Epithelial cell of esophagus (primary cell): ENCODE results near the gene SLBP.
"Not testable (repeated sequence)": the region's sequence is repeated elsewhere in the genome, so short reads cannot be mapped to it uniquely, and the experiment has no call there.

Experiments used
- DNase-seq: peaks from one replicate; pipeline ENCODE4 v3.0.0; 2010; ENCODE audit warnings: low read depth
- H3K4me3 ChIP-seq: 2 replicates; pipeline ENCODE4 v1.5.1; 2011; ENCODE audit warnings: mild to moderate bottlenecking, low read length, control low read depth
- CTCF ChIP-seq: IDR thresholded peaks from 2 replicates; pipeline ENCODE4 v1.5.1; 2011; ENCODE audit warnings: low read depth, mild to moderate bottlenecking, low read length, control low read depth, inconsistent platforms; ENCODE audit not compliant: insufficient read depth; ENCODE audit errors: missing control alignments

Gene SLBP

GRCh38 chr4:1706358-1706757 is 5.8 kb downstream of the SLBP start:
- TF ChIP-seq CTCF: no peak
- DNase-seq: no peak
- H3K4me3 ChIP-seq: no peak overlapping the region

GRCh38 chr4:1705732-1706131 is 6.4 kb downstream of the SLBP start:
- no peak for DNase-seq
- no peak overlapping the region for H3K4me3 ChIP-seq
- no peak for TF ChIP-seq CTCF

- no peak for DNase-seq
- no peak for TF ChIP-seq CTCF
- H3K4me3 ChIP-seq: no peak overlapping the region
Measured at GRCh38 chr4:1703867-1704266, 8.3 kb downstream of the SLBP start.

DNA sequence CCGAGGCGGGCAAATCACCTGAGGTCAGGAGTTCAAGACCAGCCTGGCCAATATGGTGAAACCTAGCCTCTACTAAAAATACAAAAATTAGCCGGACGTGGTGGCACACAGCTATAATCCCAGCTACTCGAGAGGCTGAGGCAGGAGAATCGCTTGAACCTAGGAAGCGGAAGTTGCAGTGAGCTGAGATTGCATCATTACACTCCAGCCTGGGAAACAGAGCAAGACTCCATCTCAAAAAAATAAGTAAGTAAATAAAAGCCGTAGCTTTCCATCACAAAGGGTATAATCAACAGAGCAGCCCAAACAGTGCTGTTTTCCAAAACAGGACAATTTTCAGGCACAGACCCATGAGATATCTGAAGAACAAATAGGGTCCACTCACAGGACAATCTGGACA is 10.4 kb downstream of the SLBP start:
- DNase-seq, H3K4me3 ChIP-seq: not testable (repeated sequence)

GRCh38 chr4:1695913-1696312 is 16.2 kb downstream of the SLBP start:
- no peak overlapping the region for H3K4me3 ChIP-seq
- DNase-seq: no peak
- TF ChIP-seq CTCF: no peak

GRCh38 chr4:1693131-1693896 is 18.8 kb downstream of the SLBP start:
- DNase-seq: peak; percentile 89
- H3K4me3 ChIP-seq: no peak overlapping the region
- TF ChIP-seq CTCF: peak; percentile 95

DNA sequence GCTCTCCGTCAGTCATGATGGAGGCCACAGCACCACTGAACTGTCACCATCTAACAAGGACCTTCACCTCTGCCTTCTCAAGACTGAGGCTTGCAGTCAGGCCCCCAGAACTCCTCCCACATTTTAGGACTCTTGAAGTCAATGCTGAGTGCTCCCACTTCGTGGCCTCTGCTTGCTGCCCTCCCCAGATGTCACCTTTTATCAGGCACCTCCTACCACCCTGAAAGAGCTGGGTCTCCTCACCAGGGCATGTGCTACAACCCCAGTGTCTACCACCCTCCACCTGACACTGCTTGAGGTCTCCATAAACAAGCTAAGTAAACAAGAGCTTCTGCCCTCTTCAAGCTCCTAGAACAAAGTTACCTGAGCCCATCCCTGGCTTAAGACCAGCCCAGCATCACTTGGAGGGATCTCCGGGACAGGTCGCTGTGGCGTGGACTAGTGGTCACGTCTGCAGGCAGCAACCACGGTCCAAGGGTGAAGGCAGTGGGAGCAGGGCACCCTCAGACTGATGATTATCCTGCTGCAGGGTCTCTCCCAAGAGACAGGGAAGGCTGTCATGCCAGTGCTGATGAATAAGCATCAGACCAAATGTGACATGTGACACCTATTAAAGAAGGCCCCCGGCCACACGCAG is 20.3 kb downstream of the SLBP start:
- TF ChIP-seq CTCF: no peak
- DNase-seq: no peak

More for the DNA sequence above, 20.3 kb downstream of the SLBP start:
- no peak overlapping the region for H3K4me3 ChIP-seq
